ENCODE measurements around the gene UBR3.

GRCh38 chr2:169968743-169969142, 141.5 kb downstream of the UBR3 start:
- TF ChIP-seq CTCF (IDR thresholded peaks at IDR 0.05), result no peak
- no peak for TF ChIP-seq POLR2A (IDR thresholded peaks at IDR 0.05)
